Measurements from ENCODE around the gene GIPR.
A peak's percentile ranks its signal among the peaks of the same experiment; 100 is the strongest.
"Not testable (repeated sequence)": the region's sequence is repeated elsewhere in the genome, so short reads cannot be mapped to it uniquely, and the experiment has no call there.

Gene GIPR

GRCh38 chr19:45692187-45693105, 24.4 kb downstream of the GIPR start, which contains the start of gene QPCTL:
TSS of gene QPCTL (plus strand) at chr19:45692666. CDS start at chr19:45692704, 38 bp downstream.
- DNase-seq: peak; percentile 100

GRCh38 chr19:45693106-45693788, 25.2 kb downstream of the GIPR start:
- peak; percentile 59 to 61 for DNase-seq

- no peak for DNase-seq
These were observed 33.7 kb downstream of the GIPR start for GRCh38 chr19:45701676-45702075.

- no peak for DNase-seq
These were observed 37.1 kb downstream of the GIPR start for GRCh38 chr19:45705115-45705514.

- DNase-seq: no peak
These were observed 37.8 kb downstream of the GIPR start for GRCh38 chr19:45705710-45706415.

- DNase-seq: no peak
These were observed 42.5 kb downstream of the GIPR start for GRCh38 chr19:45710356-45711130.

GRCh38 chr19:45711851-45712698, 44.1 kb downstream of the GIPR start:
- DNase-seq: no peak

GRCh38 chr19:45712699-45713067, 44.7 kb downstream of the GIPR start:
- no peak for DNase-seq

GRCh38 chr19:45713141-45713540, 45.1 kb downstream of the GIPR start:
- no peak for DNase-seq

- DNase-seq: no peak
These were observed 47.1 kb downstream of the GIPR start for GRCh38 chr19:45715139-45715538.

- no peak for DNase-seq
These were observed 48.5 kb downstream of the GIPR start for GRCh38 chr19:45716359-45717130.

GRCh38 chr19:45717131-45717982, 49.3 kb downstream of the GIPR start:
- peak; percentile 98 to 99 for DNase-seq

- DNase-seq: no peak
These were observed 50.1 kb downstream of the GIPR start for GRCh38 chr19:45717983-45718650.

GRCh38 chr19:45720065-45720464, 52.0 kb downstream of the GIPR start:
- not testable (repeated sequence) for DNase-seq

GRCh38 chr19:45728683-45729082, 60.7 kb downstream of the GIPR start:
- not testable (repeated sequence) for DNase-seq

GRCh38 chr19:45729800-45730290, 61.8 kb downstream of the GIPR start:
- DNase-seq: no peak

- DNase-seq: peak; percentile 98 to 99
These were observed 62.6 kb downstream of the GIPR start, which contains the start of gene FBXO46 for GRCh38 chr19:45730368-45731288. TSS of gene FBXO46 (minus strand) at chr19:45730896. CDS start at chr19:45713495, 17,401 bp downstream.

Measured in NCI-H2081 (cell line).